H1 (cell line): Measurements from ENCODE around the gene CORO1A. TPM values are rescaled to one million over a fixed set of nuclear protein-coding genes. Genes with fewer than 3 reads are reported as not detected.

Experiments
- CTBP2 ChIP-seq: IDR thresholded peaks from 2 replicates; pipeline ENCODE4 v1.7.0; 2011; ENCODE audit warnings: borderline replicate concordance, mild to moderate bottlenecking, moderate library complexity, mixed read lengths, low read length; ENCODE audit not compliant: insufficient read depth, insufficient read length
- YY1 ChIP-seq: IDR thresholded peaks from 2 replicates; pipeline ENCODE4 v1.6.1; 2011; ENCODE audit warnings: low read depth, mild to moderate bottlenecking, low read length
- polyA plus RNA-seq, 7 experiments: library from polyadenylated mRNA; depleted of rRNA in 3 of 7; stranded (reverse) in 5 of 7; unstranded in 2 of 7; fragments of >200 nt in 5 of 7; fragments of 200-250 nt in 2 of 7; gene quantifications; 1 replicate in 5 of 7; 2 replicates in 1 of 7; 4 replicates in 1 of 7; pipeline versions ENCODE4 v1.2.1 to v1.2.3, GENCODE V29; 2011 to 2013; ENCODE audit warnings: missing spikeins in 2 of 7, mixed read lengths in 2 of 7
- total RNA-seq: library from RNA; stranded (reverse); fragmentation: NEBNext Ultra II Directional; extraction: Animal tissue kit (Norgen Biotek cat#: 25700); gene quantifications from 2 replicates; pipeline ENCODE4 v1.2.1, GENCODE V29; 2021

CORO1A gene
- total and polyA plus RNA-seq, 2 of the 8 experiments (the other 6 are each of a cell fraction or from before 2014, with no cell fraction given): 10.9 to 11.7 TPM

- TF ChIP-seq CTBP2: no peak
- TF ChIP-seq YY1: 0 out of 2 replicates have a peak, but pooled peaks have one; percentile 14
Measured at GRCh38 chr16:30186782-30187555, 3.6 kb downstream of the CORO1A start (continued).
